Adrenal gland (tissue), 12 donors: Measurements from ENCODE around the gene CEP192. TPM values are rescaled to one million over a fixed set of nuclear protein-coding genes. Genes with fewer than 3 reads are reported as not detected.

Experiments used
- DNase-seq, 7 donors: peaks; one replicate each; pipeline ENCODE4 v3.0.0-alpha.2; 2019 to 2020
- H3K27ac ChIP-seq, 5 donors: fragments of 200-600 bp; sonication (generic) in 4 of 5; 1 replicate in 3 of 5; 2 replicates in 2 of 5; pipeline versions ENCODE4 v1.5.1 to v1.8.0; 2016 to 2020; ENCODE audit warnings: mild to moderate bottlenecking in 1 of 5
- H3K27me3 ChIP-seq: fragments of 200-600 bp; 2 replicates; pipeline ENCODE4 v1.8.0; 2021
- H3K36me3 ChIP-seq, 2 donors: fragments of 200-600 bp; replicated peaks in 1 of 2; 1 replicate in 1 of 2; 2 replicates in 1 of 2; pipeline versions ENCODE4 v1.5.1 to v1.8.0; 2018 to 2022
- H3K4me1 ChIP-seq, 2 donors: fragments of 200-600 bp; replicated peaks in 1 of 2; 1 replicate in 1 of 2; 2 replicates in 1 of 2; pipeline versions ENCODE4 v1.5.1 to v1.8.0; 2018 to 2021
- H3K4me3 ChIP-seq, 4 donors: fragments of 200-600 bp; sonication (generic) in 3 of 4; one replicate each; pipeline ENCODE4 v1.5.1; 2016 to 2018
- H3K9me3 ChIP-seq, 3 donors: fragments of 200-600 bp; sonication (generic) in 1 of 3; replicated peaks in 1 of 3; 1 replicate in 2 of 3; 2 replicates in 1 of 3; pipeline versions ENCODE4 v1.5.1 to v1.8.0; 2016 to 2021
- CTCF ChIP-seq, 6 experiments: fragments of 450-650 bp in 4 of 6; fragments of 200-600 bp in 2 of 6; sonication (generic) in 1 of 6; IDR thresholded peaks; 1 replicate in 5 of 6; 2 replicates in 1 of 6; pipeline versions ENCODE4 v1.5.1 to v1.8.0; 2016 to 2021; ENCODE audit warnings: antibody characterized with exemption in 6 of 6, mild to moderate bottlenecking in 2 of 6, moderate library complexity in 1 of 6
- POLR2A ChIP-seq, 2 donors: fragments of 450-650 bp; IDR thresholded peaks; one replicate each; pipeline ENCODE4 v1.6.1; 2017; ENCODE audit warnings: antibody characterized with exemption in 2 of 2, mild to moderate bottlenecking in 2 of 2, moderate library complexity in 1 of 2
- WGBS, 4 donors: extraction: QIAGEN DNeasy Blood & Tissue Kit in 2 of 4; methylation state at CpG; one replicate each; pipeline versions ENCODE4 v1.1.5 to v1.1.7; 2013 to 2017; 5-methylcytosine and 5-hydroxymethylcytosine counted together
- intact Hi-C, 2 donors: fragments of 100-400 bp; cut with DNase I; formaldehyde crosslinking; loops; one replicate each; pipeline versions ENCODE4 v1.14.1 to v1.15.0; 2022 to 2023
- polyA plus RNA-seq, 3 donors: library from polyadenylated mRNA; stranded (reverse); fragments of 200-250 nt in 2 of 3; fragments of 350-450 nt in 1 of 3; fragmentation: Illumina TruSeq in 1 of 3; extraction: RNeasy Lipid Tissue Mini Kit (QIAGEN cat#74804) in 1 of 3; gene quantifications; one replicate each; pipeline ENCODE4 v1.2.3, GENCODE V29; 2013 to 2014
- total RNA-seq, 9 donors: library from RNA; depleted of rRNA in 4 of 9; stranded (reverse); fragments of >200 nt in 4 of 9; fragments of 120-200 nt in 1 of 9; fragmentation: NEBNext Ultra II Directional in 1 of 9; extraction: Animal tissue kit (Norgen Biotek cat#: 25700) in 1 of 9; gene quantifications; one replicate each; pipeline versions ENCODE4 v1.1.0 to v1.2.4, GENCODE V29; 2013 to 2023
- donor health status: healthy with polysubstance abuse.
- donor health status: Bipolar disorder and iron deficiency.
- donor health status: DM: yes; HTN: yes; CAD: no.
- donor health status: DM: no; HTN: no; CAD: no.
- donor health status: DM: no; HTN: no; CAD: no.
- donor health status: DM: yes; HTN: yes; CAD: no.

Gene CEP192
- total and polyA plus RNA-seq, 12 donors = 7.5 to 36.8 (median 16.3) TPM

GRCh38 chr18:13137670-13138419 is 146.7 kb downstream of the CEP192 start:
- peak overlapping the region in 4 of 5 donors; percentile 3 to 66 (median 47) for H3K27ac ChIP-seq
- no peaks in the 10 kb centered on the region for H3K9me3 ChIP-seq
- 57 to 66% (median 62%) methylated on average over 21 to 22 of the region's 22 CpGs for WGBS, 4 donors
- peak overlapping the region in 3 of 4 donors; percentile 10 to 62 (median 11) for H3K4me3 ChIP-seq
- no peaks in the 10 kb centered on the region for H3K27me3 ChIP-seq
- DNase-seq = peak; percentile 42 to 82 (median 60)
- H3K36me3 ChIP-seq = no peaks in the 10 kb centered on the region
- TF ChIP-seq CTCF (IDR thresholded peaks at IDR 0.05) (no peak), POLR2A (IDR thresholded peaks at IDR 0.05) (no peak)
- intact Hi-C loops = no loop called here
- H3K4me1 ChIP-seq = no peaks in the 10 kb centered on the region

GRCh38 chr18:13138420-13139139 is 147.4 kb downstream of the CEP192 start:
- no peaks in the 10 kb centered on the region for H3K9me3 ChIP-seq

GRCh38 chr18:13139885-13140450 is 148.8 kb downstream of the CEP192 start:
- no peaks in the 10 kb centered on the region for H3K36me3 ChIP-seq
- no peaks in the 10 kb centered on the region for H3K4me1 ChIP-seq
- TF ChIP-seq CTCF (IDR thresholded peaks at IDR 0.05) (no peak), POLR2A (IDR thresholded peaks at IDR 0.05) (no peak)
- no peak overlapping the region for H3K4me3 ChIP-seq
- no peak overlapping the region for H3K27ac ChIP-seq
- 73 to 83% (median 79%) methylated on average over 8 to 12 of the region's 12 CpGs for WGBS, 4 donors
- DNase-seq = no peak
- H3K27me3 ChIP-seq = no peaks in the 10 kb centered on the region
- no peaks in the 10 kb centered on the region for H3K9me3 ChIP-seq
- intact Hi-C loops = no loop called here

More at GRCh38 chr18:13138420-13139139, 147.4 kb downstream of the CEP192 start:
- no peaks in the 10 kb centered on the region for H3K4me1 ChIP-seq
- intact Hi-C loops = no loop called here
- no peak for TF ChIP-seq POLR2A (IDR thresholded peaks at IDR 0.05)
- no peak for TF ChIP-seq CTCF (IDR thresholded peaks at IDR 0.05)
- 93 to 97% (median 95%) methylated on average over 18 to 21 of the region's 21 CpGs for WGBS, 4 donors
- H3K4me3 ChIP-seq = no peak overlapping the region
- no peaks in the 10 kb centered on the region for H3K36me3 ChIP-seq
- no peak for DNase-seq
- no peaks in the 10 kb centered on the region for H3K27me3 ChIP-seq
- H3K27ac ChIP-seq = peak overlapping the region in 1 of 5 donors; percentile 1

- Histone ChIP-seq H3K9me3 (no peaks in the 10 kb centered on the region), H3K27ac (no peak overlapping the region), H3K4me3 (no peak overlapping the region), H3K36me3 (no peaks in the 10 kb centered on the region), H3K27me3 (no peaks in the 10 kb centered on the region), H3K4me1 (no peaks in the 10 kb centered on the region)
- no peak for TF ChIP-seq POLR2A (IDR thresholded peaks at IDR 0.05)
- no peak for TF ChIP-seq CTCF (IDR thresholded peaks at IDR 0.05)
- intact Hi-C loops = no loop called here
- no peak for DNase-seq
- 81 to 88% (median 86%) methylated on average over 6 of the region's 6 CpGs for WGBS, 4 donors
Measured at GRCh38 chr18:13141209-13141608, 150.0 kb downstream of the CEP192 start.
